GDM1 (cell line): Measurements from ENCODE around the gene NFIB.

Experiments used
- DNase-seq: peaks from one replicate; lab custom pipeline; 2025; lab: John Stamatoyannopoulos, UW

The NFIB gene

DNA sequence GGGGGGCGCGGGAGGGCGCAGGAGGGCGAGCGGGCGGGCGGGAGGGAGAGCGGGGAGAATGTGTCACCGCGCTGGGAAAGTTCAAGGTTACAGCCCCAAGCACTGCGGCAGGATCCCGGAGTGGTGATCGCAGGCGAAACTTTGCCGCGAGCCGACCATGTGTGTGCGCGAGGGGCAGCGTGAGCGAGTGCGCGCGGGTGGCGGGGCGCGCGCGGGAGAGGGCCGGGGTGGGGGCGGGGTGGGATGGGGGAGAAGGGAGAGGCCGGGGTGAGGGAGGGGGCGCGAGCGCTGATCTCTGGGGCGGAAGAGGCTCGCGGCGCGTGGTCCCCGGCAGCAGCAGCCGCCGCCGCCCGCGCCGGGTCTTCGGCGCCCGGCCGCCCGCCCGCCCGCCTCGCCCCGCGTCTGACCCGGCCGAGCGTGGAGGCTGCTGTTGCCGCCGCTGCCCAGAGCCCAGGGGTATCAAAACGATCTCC is at the start of gene NFIB:
NFIB (minus strand) TSS at position 191 of the 473 bp plus-strand sequence. CDS start 630 bp downstream, outside the sequence.
- no peak for DNase-seq

GRCh38 chr9:14362175-14362574 is 48.2 kb upstream of the NFIB start:
- no peak for DNase-seq

DNA sequence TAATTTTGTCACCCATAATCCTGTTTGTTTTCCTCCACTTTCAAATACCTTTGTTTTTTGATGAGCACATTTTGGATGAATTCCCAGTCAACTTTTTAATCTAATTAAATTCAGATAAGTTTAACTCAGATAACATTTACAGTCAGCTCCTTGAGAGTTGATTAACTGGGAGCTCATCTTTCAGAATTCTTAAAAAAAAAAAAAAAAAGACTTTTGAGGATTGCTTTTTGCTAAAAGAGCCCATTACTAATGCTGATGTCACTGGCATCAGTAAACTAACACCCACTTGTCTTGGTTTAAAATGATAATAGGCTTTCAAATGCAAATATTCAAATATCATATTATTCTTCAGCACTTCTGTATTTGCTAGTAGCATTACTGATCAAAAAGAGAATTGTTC is 47.1 kb upstream of the NFIB start:
- DNase-seq = no peak

GRCh38 chr9:14358523-14358922 is 44.6 kb upstream of the NFIB start:
- no peak for DNase-seq

GRCh38 chr9:14356351-14357265 is 42.7 kb upstream of the NFIB start:
- DNase-seq = no peak

- DNase-seq = no peak
Observed at GRCh38 chr9:14354201-14354600, 40.3 kb upstream of the NFIB start.

DNA sequence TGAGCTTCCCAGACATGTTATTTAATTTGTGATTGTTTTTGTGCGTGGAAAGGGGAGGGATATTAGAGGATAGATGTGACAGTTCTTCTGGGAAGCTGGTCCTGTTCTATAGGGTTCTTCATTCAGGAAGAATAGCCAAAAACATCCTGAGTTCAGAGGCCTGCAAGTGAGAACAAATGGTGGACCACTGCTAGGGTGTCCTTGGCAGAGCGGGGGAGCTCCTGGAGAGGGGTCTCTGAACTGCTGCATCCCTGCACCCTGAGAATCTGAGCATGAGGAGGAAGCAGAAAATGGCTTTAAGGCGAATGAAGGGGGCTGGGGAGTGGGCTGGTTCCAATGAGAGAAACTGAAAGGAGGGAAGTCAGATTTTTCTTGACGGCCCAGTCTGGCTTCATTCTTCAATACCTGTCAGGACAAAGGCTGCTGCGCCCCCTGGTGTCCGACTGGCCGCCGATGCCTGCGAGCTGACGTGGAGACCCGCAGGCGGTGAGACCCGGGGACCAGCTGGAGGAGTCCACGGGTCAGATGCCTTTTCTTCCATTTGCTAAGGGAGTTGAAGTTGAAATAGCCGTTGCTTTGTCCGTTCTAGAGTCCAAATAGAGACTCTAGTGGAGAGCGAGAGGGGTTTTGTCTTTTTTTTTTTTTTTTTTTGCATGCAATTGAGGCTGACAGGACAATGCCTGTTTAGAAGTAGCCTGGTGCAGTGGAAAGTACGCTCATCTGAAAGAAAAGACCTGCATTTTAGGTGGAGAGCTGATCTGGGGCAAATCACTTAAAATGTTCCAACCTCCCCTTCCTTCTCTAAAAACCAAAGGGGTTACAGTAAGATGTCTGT is 39.5 kb upstream of the NFIB start:
- DNase-seq = peak; percentile 32

- DNase-seq = no peak
Observed at GRCh38 chr9:14352503-14352902, 38.6 kb upstream of the NFIB start.

DNA sequence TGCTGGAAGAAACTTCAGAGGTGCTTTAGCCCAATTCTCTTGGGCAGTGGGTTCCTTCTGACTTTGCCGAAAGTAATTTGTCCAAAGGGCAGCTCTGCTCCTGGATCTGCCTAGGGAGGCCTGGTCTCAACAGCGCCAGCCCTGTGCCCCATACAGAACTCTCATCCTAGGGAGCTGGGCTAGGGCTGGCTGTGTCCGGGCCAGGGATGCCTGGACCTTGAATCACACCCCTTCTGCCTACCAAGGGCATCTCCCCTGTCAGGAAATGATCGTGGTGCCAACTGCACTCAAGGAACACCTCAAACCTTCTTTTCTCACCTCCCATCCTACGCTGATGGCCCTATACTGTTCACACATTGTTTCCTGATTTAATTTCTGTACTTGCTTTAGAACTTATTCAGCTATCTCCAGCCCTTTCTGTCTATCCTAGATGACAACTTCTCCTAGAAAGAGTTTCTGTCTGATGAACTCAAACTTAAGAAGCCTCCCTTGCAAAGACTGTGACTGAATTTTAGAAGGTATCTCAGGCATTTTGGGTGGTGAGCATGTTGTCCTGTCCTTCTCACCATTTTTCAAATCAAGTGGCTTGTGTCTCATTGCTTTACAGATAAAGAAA is 37.4 kb upstream of the NFIB start:
- DNase-seq = no peak

DNA sequence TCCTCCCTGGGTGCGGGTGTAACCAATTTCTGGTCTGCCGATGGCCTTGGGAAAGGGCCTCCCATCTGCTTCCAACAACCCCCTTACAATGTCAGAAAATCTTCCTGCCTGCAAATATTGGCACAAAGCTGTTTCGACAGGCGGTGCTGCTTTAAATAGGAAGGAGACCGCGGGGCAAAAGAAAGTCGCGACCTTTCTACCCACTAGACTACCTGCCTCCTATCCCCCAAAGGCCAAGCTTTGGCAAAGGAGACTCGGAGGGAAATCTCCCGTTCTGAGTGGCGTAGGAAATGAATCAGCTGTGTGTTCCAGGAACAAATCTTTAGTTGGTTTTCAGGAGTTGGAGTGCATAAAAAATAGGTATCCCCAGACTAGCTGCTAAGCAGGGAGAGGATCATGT is 36.8 kb upstream of the NFIB start:
- no peak for DNase-seq

DNA sequence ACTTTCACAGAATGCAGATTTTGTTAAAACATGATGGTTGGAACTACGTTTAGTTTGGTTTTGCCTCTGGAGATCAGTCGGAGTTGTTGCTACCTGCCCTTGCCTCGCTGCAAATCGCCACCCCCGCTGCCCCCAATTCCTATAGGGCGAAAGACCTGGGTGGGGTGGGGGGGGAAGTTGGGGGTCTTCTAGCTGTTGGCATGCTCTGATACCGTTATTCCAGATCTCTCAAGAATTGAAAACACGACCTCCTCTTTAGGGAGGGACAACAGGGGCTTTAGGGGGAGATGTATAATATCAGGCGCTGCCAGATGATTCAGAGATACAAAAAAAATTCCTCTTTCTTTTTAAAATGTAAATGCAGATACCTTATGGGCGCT is 36.4 kb upstream of the NFIB start:
- no peak for DNase-seq

- DNase-seq = no peak
Observed at GRCh38 chr9:14349447-14350348, 35.8 kb upstream of the NFIB start.

- no peak for DNase-seq
Observed at GRCh38 chr9:14349146-14349446, 35.2 kb upstream of the NFIB start.

DNA sequence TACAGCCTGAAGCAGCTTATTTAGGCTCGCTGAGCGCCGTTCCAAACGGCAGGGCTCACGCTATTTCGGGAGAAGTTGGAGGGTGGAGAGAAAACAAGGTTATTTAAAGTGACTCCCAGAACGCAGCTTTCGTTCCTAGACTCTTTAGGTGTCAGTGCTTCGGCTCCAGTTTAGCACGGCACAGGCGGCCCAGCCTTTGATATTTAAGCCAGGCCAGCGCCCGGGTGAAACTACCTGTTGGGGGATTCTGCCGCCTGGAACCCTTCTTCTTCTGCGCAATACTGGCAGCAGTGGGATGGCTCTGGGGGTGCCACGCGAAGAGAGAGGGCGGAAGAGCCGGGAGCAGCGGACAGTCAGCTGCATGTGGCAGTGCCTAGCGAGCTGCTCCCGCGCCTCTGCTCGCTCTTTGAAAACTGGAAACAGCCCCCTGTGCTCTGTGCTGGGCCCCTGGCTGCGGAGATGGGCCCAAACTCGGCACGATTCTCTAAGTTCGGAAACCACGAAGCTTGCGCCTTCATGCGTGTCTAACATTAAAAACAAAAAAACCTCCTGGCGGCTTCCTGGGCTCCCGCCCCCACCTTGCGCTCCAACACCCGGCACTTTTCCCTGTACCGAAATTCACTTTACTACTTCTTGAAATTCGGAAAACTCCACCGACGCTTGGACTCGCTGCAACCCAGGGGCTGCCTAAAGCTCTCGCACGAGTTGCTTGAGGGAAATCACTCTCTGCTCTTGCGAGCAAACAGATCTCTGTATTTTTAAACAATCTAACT is 34.6 kb upstream of the NFIB start:
- no peak for DNase-seq

DNA sequence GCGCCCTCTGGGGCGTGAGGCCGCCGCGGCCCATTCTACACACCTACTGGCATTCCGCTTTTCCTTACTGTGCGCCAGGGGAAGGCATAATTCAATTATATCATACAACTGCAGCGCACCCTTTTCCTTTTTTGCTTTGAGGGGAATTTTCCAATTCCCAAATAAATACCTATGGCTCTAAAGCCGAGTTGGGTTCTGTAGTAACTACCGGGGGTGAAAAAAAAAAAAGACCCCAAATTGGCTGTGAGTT is 34.1 kb upstream of the NFIB start:
- DNase-seq = no peak

- DNase-seq = no peak
Observed at GRCh38 chr9:14347406-14348122, 33.6 kb upstream of the NFIB start.

- no peak for DNase-seq
Observed at GRCh38 chr9:14346811-14347405, 33.0 kb upstream of the NFIB start.

GRCh38 chr9:14346231-14346791 is 32.4 kb upstream of the NFIB start:
- no peak for DNase-seq

- no peak for DNase-seq
Observed at GRCh38 chr9:14345354-14346230, 31.7 kb upstream of the NFIB start.
